GM19397 (cell line): ENCODE results near the gene RAP1GAP2.

Source experiments
- ATAC-seq: cut with Tn5 transposase; IDR thresholded peaks from one replicate; pipeline ENCODE4 v1.9.1; 2021; ENCODE audit warnings: mild to moderate bottlenecking, moderate library complexity; ENCODE audit not compliant: unreplicated experiment

RAP1GAP2 gene

GRCh38 chr17:2852221-2852620, 56.0 kb downstream of the RAP1GAP2 start:
- no peak for ATAC-seq

DNA sequence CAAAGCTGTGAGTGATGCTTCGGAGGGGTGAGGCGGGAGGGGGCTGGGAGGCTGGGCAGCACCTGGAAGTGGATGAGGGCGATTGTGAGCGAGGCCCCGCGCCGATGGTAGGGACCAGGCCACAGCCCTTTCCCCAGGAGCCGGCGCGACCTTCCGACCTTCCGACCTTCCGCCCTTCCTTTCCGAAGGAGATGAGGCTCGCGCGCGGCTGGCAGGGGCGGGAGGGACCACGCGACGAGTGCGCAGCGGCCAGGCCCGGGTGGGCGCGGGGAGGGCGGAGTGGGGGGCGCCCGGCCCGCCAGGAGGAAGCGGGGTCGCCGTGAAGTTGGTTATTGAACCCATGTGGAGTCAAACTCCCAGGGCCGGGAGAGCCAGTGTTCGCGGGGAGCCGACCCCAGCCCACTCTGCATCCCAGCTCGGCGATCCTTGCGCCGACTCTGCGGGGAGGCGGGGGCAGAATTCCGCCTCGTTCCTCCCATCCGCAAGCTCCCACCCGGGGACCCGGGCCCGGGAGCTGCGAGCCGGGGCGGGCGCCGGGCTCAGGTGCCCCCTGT, 56.6 kb downstream of the RAP1GAP2 start:
- ATAC-seq: no peak

DNA sequence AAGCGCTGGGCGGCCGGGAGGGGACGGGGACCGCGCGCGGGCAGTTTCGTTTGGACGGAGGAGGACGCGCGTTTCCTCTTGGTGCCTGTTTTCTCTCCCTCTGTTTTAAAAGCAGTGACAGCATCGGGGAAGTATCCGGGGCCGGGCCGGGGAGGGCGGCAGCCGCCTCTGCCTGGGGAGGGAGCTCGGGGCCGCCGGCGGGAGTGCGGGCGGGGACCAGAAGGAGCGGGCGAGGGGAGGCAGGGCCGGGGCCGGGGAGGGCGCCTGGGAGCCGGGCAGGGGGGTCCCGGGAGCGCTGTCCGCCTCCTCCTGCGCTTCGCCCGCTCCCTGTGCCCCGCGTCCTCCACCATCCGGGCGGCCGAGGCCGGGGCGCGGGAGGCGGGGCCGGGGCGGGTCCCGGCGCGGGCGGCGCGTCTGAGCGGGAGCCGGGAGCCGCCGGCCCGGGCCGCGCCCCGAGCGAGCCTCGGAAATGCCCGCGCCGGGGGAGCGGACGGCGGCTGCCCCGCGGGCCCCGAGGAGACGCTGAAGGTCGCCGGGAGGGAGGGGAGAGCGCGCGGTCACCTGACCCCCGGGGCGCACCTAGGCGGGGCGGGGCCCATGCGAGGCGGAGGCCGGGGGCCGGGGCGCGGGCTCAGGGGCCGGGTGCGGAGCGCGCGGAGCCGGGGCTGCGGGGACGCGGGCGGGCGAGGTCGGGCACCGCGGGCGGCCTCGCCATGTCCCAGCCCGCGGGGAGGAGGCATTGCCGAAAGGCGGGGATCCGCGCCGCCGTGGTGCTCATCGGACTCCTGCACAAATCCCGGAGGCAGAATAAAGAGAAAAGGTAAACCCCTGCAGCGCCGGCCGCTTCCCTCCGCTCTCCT, 57.3 kb downstream of the RAP1GAP2 start:
- ATAC-seq: no peak

DNA sequence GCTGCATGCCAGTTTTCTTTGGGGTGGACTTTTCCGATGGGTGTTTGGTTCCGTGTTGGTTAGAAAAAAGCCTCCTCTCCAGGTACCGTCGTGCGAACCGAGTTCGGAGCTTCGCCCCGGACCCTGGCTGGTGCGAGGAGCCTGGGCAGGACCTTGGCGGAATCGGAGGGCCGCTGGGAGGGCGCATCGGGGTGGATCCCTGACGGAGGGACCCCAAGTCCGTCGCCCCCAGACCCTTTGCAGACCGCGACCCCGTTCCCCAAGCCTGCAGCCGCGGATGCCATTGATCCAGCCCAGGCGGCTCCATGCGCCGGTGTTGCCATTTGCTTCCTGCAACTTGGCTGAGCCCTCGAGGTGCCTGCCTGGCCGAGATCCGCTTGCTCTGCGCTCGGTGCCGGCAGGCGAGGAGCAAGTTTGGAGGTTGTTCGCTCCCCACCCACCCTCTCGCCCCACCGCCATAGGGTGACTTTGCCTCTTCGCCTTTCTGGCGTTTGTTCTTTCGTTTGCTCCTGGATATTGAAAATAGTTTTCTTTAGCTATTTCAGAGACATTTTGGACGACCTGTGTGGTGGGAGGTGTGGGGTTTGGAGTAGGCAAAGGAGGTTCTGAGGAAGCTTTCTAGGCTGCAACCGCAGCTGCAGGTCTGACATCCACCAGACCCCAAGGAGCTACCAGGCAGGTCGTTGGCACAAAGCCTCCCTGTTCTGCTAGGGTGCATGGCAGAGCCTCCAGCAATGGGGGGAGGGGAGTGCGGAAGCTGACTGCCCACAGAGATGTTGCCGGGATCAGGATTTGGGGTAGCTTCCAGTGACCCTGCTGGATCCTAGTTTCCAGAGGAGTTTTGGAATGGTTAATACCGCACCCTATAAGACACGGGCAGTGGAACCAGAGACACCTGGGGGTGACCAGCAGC, 58.2 kb downstream of the RAP1GAP2 start:
- ATAC-seq: no peak

DNA sequence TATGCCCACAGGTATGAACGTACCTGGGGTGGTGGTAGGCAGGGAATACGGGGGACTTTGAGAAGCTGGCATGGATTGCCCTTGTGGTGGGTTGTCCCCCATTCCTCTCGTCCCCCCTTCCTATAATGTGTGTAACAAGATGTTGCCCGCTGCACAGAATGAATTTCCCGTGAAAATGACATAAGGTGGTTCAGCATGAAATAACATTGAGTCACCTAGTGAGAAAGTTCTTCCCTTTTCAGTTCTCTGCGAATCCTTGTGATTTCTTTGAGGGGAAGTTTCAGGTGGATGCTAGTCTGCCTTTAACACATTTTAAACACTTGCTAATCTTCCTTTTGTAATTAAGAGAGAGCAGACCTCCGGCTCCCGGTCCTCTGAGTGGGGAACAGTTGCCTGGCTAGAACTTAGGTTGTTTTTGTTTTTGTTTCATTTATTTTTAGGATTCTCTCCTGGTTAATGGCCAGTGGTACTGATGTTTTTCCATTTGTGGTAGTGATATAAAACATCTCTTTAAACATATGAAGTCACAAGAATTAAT, 58.9 kb downstream of the RAP1GAP2 start:
- no peak for ATAC-seq

DNA sequence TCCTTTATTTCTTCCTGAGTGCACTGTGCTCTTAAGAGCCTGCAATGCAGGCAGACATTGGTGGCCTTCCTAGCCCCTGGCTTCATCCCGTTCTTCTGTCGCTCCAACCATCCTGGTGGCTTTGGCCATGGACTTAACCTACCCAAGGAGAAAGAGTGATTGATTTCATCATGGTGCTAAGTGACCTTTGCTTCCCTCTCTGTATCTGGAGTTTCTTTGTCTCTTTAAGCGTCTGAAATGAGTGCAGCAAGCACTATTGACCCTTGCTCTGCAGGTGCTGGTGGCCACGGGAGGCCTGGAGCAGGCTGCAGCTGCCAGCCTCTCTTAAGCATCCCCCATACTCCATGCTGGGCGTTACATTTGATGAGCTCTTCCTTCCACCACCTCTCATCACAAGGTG, 60.5 kb downstream of the RAP1GAP2 start:
- no peak for ATAC-seq

- no peak for ATAC-seq
Measured at GRCh38 chr17:2860045-2860444, 63.8 kb downstream of the RAP1GAP2 start.

GRCh38 chr17:2860883-2861282, 64.6 kb downstream of the RAP1GAP2 start:
- ATAC-seq: no peak

DNA sequence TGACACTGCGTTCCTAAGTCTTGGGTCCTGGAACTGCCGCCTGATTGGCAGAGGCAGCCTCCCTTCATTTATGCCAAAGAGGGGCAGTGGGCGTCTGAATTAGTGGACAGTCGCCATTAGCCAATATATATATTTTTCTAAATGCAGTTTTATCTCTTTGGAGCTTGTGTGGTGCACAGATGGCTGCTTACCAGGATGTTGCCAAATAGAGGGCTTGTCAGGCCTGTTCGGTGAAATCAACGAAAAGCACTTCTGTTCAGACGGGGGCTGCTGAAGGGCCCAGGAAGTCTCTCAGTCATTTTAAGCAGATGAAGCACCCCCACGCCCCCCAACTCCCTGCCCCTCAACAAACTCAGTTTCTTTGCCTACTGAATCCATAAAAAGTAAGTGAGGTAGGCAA, 66.0 kb downstream of the RAP1GAP2 start:
- no peak for ATAC-seq

DNA sequence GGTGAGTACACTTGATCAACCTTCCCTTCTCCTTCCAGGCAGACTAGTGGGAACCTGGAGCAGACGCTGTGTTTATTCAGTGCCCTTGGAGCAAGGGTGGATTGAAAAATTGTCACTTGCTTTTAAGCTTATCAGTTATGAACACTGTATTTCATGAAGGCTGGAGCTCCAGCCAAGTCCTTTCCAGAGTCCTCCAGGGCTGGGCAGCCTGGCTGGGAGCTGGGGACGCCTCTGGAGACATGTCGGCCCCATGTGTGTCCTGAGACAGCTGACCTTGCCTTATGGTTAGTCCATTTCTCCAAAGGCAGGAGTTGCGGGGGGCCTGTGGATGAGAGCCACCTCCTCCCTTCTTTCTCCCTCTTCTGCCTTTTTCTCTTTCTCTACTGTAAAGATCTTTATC, 67.0 kb downstream of the RAP1GAP2 start:
- no peak for ATAC-seq

- ATAC-seq: no peak
Measured at GRCh38 chr17:2865228-2865627, 69.0 kb downstream of the RAP1GAP2 start.

DNA sequence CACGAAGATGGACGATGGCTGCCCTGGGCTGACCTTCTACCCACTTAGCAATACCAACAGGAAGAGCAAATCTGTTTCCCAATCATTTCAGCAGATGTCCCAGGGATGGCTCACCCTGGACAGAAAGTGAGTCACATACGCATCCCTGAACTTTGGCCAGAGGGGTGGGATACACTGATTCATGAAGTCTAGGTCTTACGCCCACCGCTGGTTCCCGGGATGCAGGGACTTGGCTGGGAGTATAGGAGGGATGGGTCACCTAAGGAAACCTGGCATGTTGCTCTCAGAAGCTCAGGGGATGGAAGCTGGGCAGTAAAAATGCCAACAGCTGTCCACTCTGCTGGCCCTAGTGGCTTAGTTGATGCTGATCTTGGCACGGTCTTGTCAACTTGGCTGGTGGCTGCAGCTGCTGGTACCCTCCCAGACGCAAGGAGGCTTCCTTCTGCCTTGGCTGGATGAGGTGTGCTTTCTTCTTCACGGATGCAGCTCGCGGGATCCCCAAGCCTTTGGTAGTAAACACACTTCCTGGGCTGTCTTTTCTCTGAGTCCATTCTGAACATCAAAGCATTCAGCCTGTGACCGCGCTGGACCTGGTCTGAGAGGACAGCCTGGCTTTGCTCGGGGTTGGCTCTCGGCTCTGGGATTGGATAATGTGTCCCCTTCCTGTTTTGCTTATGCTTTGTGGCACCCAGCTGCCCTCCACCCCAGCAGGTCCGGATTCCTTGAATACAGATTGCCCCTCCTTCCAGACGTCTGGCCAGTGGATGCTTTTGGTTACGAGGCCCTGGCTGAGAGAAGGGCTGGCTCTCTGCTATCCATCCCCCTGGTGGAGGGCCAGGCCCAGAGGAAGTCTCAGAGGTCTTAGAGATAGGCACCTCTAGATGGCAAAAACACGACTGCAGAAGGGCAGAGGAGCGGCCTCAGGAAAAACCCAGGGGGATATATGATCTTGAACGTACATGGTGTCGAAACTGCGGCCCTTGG, 71.5 kb downstream of the RAP1GAP2 start:
- ATAC-seq: no peak

GRCh38 chr17:2869604-2870003, 73.4 kb downstream of the RAP1GAP2 start:
- ATAC-seq: no peak

GRCh38 chr17:2871205-2871604, 75.0 kb downstream of the RAP1GAP2 start:
- no peak for ATAC-seq

DNA sequence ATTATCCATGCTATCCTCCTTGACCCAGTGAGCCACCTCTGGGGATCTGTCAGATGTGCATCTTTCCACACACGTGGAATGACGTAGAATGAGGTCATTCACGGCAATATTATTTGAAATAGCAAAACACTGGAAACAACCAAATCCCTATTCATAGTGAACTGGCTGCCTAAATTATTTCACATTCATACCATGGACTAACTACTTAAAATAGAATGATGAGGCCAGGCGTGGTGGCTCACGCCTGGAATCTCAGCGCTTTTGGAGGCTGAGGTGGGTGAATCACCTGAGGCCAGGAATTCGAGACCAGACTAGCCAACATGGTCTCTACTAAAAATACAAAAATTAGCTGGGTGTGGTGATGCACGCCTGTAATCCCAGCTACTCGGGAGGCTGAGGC, 75.5 kb downstream of the RAP1GAP2 start:
- ATAC-seq: no peak

- ATAC-seq: no peak
Measured at GRCh38 chr17:2872282-2872681, 76.0 kb downstream of the RAP1GAP2 start.

GRCh38 chr17:2874189-2874686, 78.0 kb downstream of the RAP1GAP2 start:
- ATAC-seq: no peak

DNA sequence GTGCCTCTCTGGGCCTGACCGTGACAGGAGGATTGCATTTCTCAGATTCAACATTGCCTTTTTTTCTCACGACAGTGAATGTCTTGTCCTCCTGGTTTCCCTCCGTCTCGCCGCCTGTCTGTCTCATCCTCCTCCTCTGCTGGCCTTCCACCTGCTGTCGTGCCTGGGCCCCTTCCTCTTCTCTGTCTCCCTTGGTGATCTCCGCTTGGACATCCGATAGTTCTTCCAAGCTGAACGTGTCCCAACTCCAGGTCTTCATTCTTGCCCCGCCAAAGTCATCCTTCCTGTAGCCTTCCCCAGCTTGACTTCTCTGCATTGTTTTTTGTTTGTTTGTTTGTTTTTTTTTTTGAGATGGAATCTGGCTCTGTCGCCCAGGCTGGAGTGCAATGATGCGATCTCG, 79.4 kb downstream of the RAP1GAP2 start:
- ATAC-seq: no peak

- no peak for ATAC-seq
Measured at GRCh38 chr17:2876467-2876866, 80.2 kb downstream of the RAP1GAP2 start.

DNA sequence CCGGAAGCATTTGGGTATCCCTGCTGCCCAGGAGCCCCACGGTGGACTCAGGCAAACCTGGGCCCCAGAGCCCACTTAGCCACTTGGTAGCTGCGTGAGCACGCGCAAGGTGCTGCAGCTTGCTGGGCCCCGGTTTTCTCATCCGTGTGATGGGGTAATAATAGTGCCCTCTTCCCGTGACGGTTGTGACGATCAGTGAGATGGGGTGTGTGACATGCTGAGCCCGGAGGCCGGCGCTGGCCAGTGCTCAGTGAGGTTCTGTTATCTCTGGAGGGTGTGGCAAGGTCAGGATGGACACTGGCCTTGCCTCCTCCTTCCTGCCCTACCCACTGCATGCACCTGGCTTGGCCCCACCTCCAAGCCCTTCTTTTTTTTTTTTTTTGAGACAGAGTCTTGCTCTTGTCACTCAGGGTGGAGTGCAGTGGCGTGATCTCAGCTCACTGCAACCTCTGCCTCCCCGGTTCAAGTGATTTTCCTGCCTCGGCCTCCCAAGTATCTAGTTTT, 82.6 kb downstream of the RAP1GAP2 start:
- no peak for ATAC-seq
